A549 (cell line): ENCODE results near the gene ZNF91.

Experiments
- CHD2 ChIP-seq: fragments of 150-350 bp; IDR thresholded peaks from 2 replicates; pipeline ENCODE4 v1.6.1; 2014; ENCODE audit warnings: low read length; ENCODE audit not compliant: partially characterized antibody
- EP300 ChIP-seq, 2 experiments: fragments of >200 bp; sonication (Bioruptor Twin); formaldehyde crosslinking; IDR thresholded peaks; 2 replicates in 1 of 2; 3 replicates in 1 of 2; pipeline ENCODE4 v1.6.1; 2016 to 2017
- JUNB ChIP-seq: fragments of >200 bp; sonication (Bioruptor Twin); formaldehyde crosslinking; IDR thresholded peaks from 2 replicates; pipeline ENCODE4 v1.6.1; 2016
- NR3C1 ChIP-seq: fragments of >200 bp; sonication (Bioruptor Twin); formaldehyde crosslinking; IDR thresholded peaks from 3 replicates; pipeline ENCODE4 v1.6.1; 2017
- RFX5 ChIP-seq: fragments of 450-650 bp; IDR thresholded peaks from 2 replicates; pipeline ENCODE4 v1.7.1; 2014; ENCODE audit warnings: antibody characterized with exemption, mild to moderate bottlenecking, moderate library complexity
- RNF2 ChIP-seq: fragments of 200-600 bp; sonication (generic); IDR thresholded peaks from 2 replicates; pipeline ENCODE4 v1.6.1; 2016; ENCODE audit warnings: low read depth, mild to moderate bottlenecking, antibody characterized with exemption, moderate library complexity, borderline replicate concordance
- ZFP36 ChIP-seq: fragments of 450-650 bp; IDR thresholded peaks from 2 replicates; pipeline ENCODE4 v1.6.1; 2014; ENCODE audit warnings: borderline replicate concordance; ENCODE audit not compliant: partially characterized antibody
- TF ChIP-seq, protein P1 (sequence below): IDR thresholded peaks from 2 replicates; pipeline ENCODE4 v1.6.1; 2012; ENCODE audit warnings: low read depth, borderline replicate concordance
- TF ChIP-seq, protein P2 (sequence below): fragments of 450-650 bp; IDR thresholded peaks from 2 replicates; pipeline ENCODE4 v1.6.1; 2014; ENCODE audit warnings: antibody characterized with exemption
- TF ChIP-seq, protein P3 (sequence below): fragments of 200-600 bp; sonication (generic); IDR thresholded peaks from 2 replicates; pipeline ENCODE4 v1.6.1; 2016; ENCODE audit warnings: antibody characterized with exemption, mild to moderate bottlenecking, moderate library complexity
- TF ChIP-seq, protein P4 (sequence below): fragments of >200 bp; sonication (Bioruptor Twin); formaldehyde crosslinking; IDR thresholded peaks from 3 replicates; pipeline ENCODE4 v1.5.1; 2016
- TF ChIP-seq, protein P5 (sequence below): fragments of 150-350 bp; IDR thresholded peaks from 2 replicates; pipeline ENCODE4 v1.6.1; 2014; ENCODE audit warnings: low read depth, mild to moderate bottlenecking, low read length

DNA sequence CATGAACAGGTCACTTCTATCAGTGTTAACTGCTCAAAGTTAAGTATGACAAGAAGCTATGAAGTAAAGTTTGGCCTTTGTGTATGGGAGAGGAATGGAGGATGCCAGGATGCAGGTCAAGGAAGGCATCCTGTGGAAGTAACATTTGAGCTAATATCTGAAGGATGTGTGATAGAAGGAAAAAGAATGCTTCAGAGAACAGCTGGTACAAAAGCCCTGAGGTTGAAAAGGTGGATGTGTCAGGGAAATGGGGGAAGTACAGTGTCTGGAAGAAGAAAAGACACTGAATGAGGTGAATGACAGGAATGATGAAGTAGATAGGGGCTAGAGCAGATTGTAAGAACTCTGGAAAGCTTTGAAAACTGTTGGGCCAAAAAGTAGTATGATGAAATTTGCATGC is 67.1 kb downstream of the ZNF91 start:
- no peak for TF ChIP-seq RNF2
- TF ChIP-seq, protein P1, sequence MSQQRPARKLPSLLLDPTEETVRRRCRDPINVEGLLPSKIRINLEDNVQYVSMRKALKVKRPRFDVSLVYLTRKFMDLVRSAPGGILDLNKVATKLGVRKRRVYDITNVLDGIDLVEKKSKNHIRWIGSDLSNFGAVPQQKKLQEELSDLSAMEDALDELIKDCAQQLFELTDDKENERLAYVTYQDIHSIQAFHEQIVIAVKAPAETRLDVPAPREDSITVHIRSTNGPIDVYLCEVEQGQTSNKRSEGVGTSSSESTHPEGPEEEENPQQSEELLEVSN, result no peak
- TF ChIP-seq, protein P2, sequence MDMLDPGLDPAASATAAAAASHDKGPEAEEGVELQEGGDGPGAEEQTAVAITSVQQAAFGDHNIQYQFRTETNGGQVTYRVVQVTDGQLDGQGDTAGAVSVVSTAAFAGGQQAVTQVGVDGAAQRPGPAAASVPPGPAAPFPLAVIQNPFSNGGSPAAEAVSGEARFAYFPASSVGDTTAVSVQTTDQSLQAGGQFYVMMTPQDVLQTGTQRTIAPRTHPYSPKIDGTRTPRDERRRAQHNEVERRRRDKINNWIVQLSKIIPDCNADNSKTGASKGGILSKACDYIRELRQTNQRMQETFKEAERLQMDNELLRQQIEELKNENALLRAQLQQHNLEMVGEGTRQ, result no peak
- no peak for TF ChIP-seq ZFP36
- TF ChIP-seq NR3C1, result no peak
- TF ChIP-seq, protein P3, sequence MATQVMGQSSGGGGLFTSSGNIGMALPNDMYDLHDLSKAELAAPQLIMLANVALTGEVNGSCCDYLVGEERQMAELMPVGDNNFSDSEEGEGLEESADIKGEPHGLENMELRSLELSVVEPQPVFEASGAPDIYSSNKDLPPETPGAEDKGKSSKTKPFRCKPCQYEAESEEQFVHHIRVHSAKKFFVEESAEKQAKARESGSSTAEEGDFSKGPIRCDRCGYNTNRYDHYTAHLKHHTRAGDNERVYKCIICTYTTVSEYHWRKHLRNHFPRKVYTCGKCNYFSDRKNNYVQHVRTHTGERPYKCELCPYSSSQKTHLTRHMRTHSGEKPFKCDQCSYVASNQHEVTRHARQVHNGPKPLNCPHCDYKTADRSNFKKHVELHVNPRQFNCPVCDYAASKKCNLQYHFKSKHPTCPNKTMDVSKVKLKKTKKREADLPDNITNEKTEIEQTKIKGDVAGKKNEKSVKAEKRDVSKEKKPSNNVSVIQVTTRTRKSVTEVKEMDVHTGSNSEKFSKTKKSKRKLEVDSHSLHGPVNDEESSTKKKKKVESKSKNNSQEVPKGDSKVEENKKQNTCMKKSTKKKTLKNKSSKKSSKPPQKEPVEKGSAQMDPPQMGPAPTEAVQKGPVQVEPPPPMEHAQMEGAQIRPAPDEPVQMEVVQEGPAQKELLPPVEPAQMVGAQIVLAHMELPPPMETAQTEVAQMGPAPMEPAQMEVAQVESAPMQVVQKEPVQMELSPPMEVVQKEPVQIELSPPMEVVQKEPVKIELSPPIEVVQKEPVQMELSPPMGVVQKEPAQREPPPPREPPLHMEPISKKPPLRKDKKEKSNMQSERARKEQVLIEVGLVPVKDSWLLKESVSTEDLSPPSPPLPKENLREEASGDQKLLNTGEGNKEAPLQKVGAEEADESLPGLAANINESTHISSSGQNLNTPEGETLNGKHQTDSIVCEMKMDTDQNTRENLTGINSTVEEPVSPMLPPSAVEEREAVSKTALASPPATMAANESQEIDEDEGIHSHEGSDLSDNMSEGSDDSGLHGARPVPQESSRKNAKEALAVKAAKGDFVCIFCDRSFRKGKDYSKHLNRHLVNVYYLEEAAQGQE, result no peak
- TF ChIP-seq, protein P4, sequence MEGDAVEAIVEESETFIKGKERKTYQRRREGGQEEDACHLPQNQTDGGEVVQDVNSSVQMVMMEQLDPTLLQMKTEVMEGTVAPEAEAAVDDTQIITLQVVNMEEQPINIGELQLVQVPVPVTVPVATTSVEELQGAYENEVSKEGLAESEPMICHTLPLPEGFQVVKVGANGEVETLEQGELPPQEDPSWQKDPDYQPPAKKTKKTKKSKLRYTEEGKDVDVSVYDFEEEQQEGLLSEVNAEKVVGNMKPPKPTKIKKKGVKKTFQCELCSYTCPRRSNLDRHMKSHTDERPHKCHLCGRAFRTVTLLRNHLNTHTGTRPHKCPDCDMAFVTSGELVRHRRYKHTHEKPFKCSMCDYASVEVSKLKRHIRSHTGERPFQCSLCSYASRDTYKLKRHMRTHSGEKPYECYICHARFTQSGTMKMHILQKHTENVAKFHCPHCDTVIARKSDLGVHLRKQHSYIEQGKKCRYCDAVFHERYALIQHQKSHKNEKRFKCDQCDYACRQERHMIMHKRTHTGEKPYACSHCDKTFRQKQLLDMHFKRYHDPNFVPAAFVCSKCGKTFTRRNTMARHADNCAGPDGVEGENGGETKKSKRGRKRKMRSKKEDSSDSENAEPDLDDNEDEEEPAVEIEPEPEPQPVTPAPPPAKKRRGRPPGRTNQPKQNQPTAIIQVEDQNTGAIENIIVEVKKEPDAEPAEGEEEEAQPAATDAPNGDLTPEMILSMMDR, result no peak
- TF ChIP-seq CHD2, result no peak
- TF ChIP-seq EP300 (IDR thresholded peaks at IDR 0.05), result no peak
- TF ChIP-seq, protein P5, sequence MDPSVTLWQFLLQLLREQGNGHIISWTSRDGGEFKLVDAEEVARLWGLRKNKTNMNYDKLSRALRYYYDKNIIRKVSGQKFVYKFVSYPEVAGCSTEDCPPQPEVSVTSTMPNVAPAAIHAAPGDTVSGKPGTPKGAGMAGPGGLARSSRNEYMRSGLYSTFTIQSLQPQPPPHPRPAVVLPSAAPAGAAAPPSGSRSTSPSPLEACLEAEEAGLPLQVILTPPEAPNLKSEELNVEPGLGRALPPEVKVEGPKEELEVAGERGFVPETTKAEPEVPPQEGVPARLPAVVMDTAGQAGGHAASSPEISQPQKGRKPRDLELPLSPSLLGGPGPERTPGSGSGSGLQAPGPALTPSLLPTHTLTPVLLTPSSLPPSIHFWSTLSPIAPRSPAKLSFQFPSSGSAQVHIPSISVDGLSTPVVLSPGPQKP, result no peak
- no peak for TF ChIP-seq RFX5
- TF ChIP-seq JUNB, result no peak
